Trophoblast cell (in vitro differentiated cells and primary cell): ENCODE data around the gene TAPT1.

Experiments
- DNase-seq, 2 donors: peaks; one replicate each; pipeline ENCODE4 v3.0.0-alpha.2; 2016
- H2AFZ ChIP-seq: 2 replicates; pipeline ENCODE4 v1.6.1; 2013; ENCODE audit warnings: low read length, moderate library complexity, mild to moderate bottlenecking; ENCODE audit not compliant: insufficient read depth, poor library complexity
- H2AK5ac ChIP-seq: 2 replicates; pipeline ENCODE4 v1.6.1; 2013; ENCODE audit warnings: mild to moderate bottlenecking, low read length
- H2BK120ac ChIP-seq: 2 replicates; pipeline ENCODE4 v1.6.1; 2013; ENCODE audit warnings: low read length, mild to moderate bottlenecking, moderate library complexity; ENCODE audit not compliant: insufficient read depth, poor library complexity
- H2BK12ac ChIP-seq: 2 replicates; pipeline ENCODE4 v1.6.1; 2013; ENCODE audit warnings: mild to moderate bottlenecking, low read length, moderate library complexity
- H2BK5ac ChIP-seq: 2 replicates; pipeline ENCODE4 v1.6.1; 2013; ENCODE audit warnings: low read length, low read depth, moderate library complexity, mild to moderate bottlenecking; ENCODE audit not compliant: poor library complexity
- H3K14ac ChIP-seq: 2 replicates; pipeline ENCODE4 v1.6.1; 2013; ENCODE audit warnings: mild to moderate bottlenecking, low read length
- H3K18ac ChIP-seq: 2 replicates; pipeline ENCODE4 v1.6.1; 2013; ENCODE audit warnings: mild to moderate bottlenecking, low read length
- H3K23ac ChIP-seq: 2 replicates; pipeline ENCODE4 v1.6.1; 2013; ENCODE audit warnings: low read length
- H3K27ac ChIP-seq: 2 replicates; pipeline ENCODE4 v1.5.1; 2013; ENCODE audit warnings: low read depth, mild to moderate bottlenecking, inconsistent platforms, low read length, moderate library complexity
- H3K27me3 ChIP-seq: 2 replicates; pipeline ENCODE4 v1.6.1; 2013; ENCODE audit warnings: inconsistent platforms, mild to moderate bottlenecking, low read length, moderate library complexity; ENCODE audit not compliant: insufficient read depth
- H3K36me3 ChIP-seq, 2 experiments: 1 replicate in 1 of 2; 2 replicates in 1 of 2; pipeline ENCODE4 v1.6.1; 2013; ENCODE audit warnings: low read length in 2 of 2, mild to moderate bottlenecking in 2 of 2, moderate library complexity in 1 of 2; ENCODE audit not compliant: insufficient read depth in 2 of 2, control insufficient read depth in 1 of 2
- H3K4ac ChIP-seq: 2 replicates; pipeline ENCODE4 v1.6.1; 2013; ENCODE audit warnings: low read depth, mild to moderate bottlenecking, low read length, moderate library complexity
- H3K4me1 ChIP-seq, 2 experiments: 1 replicate in 1 of 2; 2 replicates in 1 of 2; pipeline ENCODE4 v1.6.1; 2013; ENCODE audit warnings: low read length in 2 of 2, mild to moderate bottlenecking in 2 of 2, moderate library complexity in 1 of 2; ENCODE audit not compliant: insufficient read depth in 2 of 2, control insufficient read depth in 1 of 2
- H3K4me2 ChIP-seq: 2 replicates; pipeline ENCODE4 v1.6.1; 2013; ENCODE audit warnings: inconsistent platforms, mild to moderate bottlenecking, low read length, moderate library complexity
- H3K4me3 ChIP-seq: 2 replicates; pipeline ENCODE4 v1.5.1; 2013; ENCODE audit warnings: mild to moderate bottlenecking, low read depth, low read length, inconsistent platforms
- H3K79me1 ChIP-seq: one replicate; pipeline ENCODE4 v1.6.1; 2013; ENCODE audit warnings: low read length
- H3K79me2 ChIP-seq: 2 replicates; pipeline ENCODE4 v1.6.1; 2013; ENCODE audit warnings: low read length, mild to moderate bottlenecking; ENCODE audit not compliant: control insufficient read depth, insufficient read depth, poor library complexity
- H3K9ac ChIP-seq: 2 replicates; pipeline ENCODE4 v1.6.1; 2013; ENCODE audit warnings: mild to moderate bottlenecking, low read length
- H3K9me3 ChIP-seq: 2 replicates; pipeline ENCODE4 v1.6.1; 2013; ENCODE audit warnings: low read depth, mild to moderate bottlenecking, control low read depth, inconsistent platforms, low read length; ENCODE audit not compliant: insufficient read depth
- H4K12ac ChIP-seq: 2 replicates; pipeline ENCODE4 v1.6.1; 2013; ENCODE audit warnings: low read depth, mild to moderate bottlenecking, low read length, moderate library complexity
- H4K8ac ChIP-seq: 2 replicates; pipeline ENCODE4 v1.6.1; 2013; ENCODE audit warnings: low read depth, mild to moderate bottlenecking, low read length, moderate library complexity
- H4K91ac ChIP-seq: one replicate; pipeline ENCODE4 v1.6.1; 2013; ENCODE audit warnings: low read depth, mild to moderate bottlenecking, low read length, moderate library complexity
- WGBS: extraction: QIAGEN DNeasy Blood & Tissue Kit; methylation state at CpG from one replicate; pipeline ENCODE4 v1.1.7; 2013; ENCODE audit warnings: missing lambda C conversion rate; ENCODE audit not compliant: insufficient read length, insufficient coverage; ENCODE audit errors: extremely low coverage; 5-methylcytosine and 5-hydroxymethylcytosine counted together

The TAPT1 gene

DNA sequence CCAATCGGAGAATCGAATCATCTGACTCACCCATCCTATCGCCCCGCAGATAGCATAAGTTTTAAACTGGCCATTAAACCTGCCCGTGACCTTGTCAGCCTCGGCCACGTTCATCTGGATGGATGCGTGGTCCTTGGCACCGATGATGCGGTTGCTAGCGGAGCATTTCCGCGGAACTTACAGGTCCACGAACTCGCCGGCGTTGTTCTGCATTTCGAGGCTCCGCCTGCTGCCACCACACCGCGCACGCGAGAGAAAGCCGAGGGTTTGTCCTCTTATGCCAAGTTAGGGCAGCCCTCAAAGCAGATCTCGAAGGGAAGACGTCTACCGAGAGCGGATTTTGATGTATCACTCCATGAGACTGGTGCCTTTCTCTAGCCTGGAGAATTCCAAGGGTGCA is 30.1 kb upstream of the TAPT1 start:
- Histone ChIP-seq H3K27ac (no peak overlapping the region), H3K23ac (no peak overlapping the region), H3K9me3 (no peaks in the 10 kb centered on the region), H4K91ac (no peak overlapping the region), H2BK12ac (no peak overlapping the region), H4K12ac (no peak overlapping the region), H3K4ac (no peak overlapping the region), H3K79me1 (no peaks in the 10 kb centered on the region), H3K9ac (no peak overlapping the region), H2BK120ac (no peak overlapping the region), H3K4me3 (no peak overlapping the region), H3K36me3 (no peaks in the 10 kb centered on the region), H3K18ac (no peak overlapping the region), H3K27me3 (no peaks in the 10 kb centered on the region), H3K4me2 (no peak overlapping the region), H3K79me2 (no peaks in the 10 kb centered on the region), H2AK5ac (no peak overlapping the region), H3K14ac (no peak overlapping the region), H2AFZ (no peak overlapping the region), H3K4me1 (no peaks in the 10 kb centered on the region), H4K8ac (no peak overlapping the region), H2BK5ac (no peak overlapping the region)
- WGBS = no CpG with 5 or more reads among the region's 28 CpGs
- DNase-seq = no peak

DNA sequence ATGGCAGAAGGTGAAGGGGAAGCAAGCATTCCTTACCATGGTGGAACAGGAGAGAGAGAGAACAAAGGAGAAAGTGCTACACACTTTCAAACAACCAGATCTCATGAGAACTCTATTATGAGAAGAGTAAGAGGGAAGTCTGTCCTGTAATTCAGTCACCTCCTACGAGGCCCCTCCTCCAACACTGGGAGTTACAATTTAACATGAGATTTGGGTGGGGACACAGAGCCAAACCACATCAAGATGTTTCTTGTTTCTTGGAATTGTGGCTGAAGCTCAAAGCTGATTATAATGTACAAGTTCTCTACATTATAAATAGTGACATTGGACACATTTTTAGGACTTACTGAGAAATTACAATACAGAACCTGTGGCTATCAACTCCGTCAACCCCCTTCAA is 29.5 kb upstream of the TAPT1 start:
- Histone ChIP-seq H2BK12ac (no peak overlapping the region), H4K91ac (no peak overlapping the region), H3K9ac (no peak overlapping the region), H2BK5ac (no peak overlapping the region), H4K8ac (no peak overlapping the region), H3K9me3 (no peaks in the 10 kb centered on the region), H3K4me1 (peaks cover 0 to 3% of the 10 kb centered on the region in 2 experiments), H2AFZ (no peak overlapping the region), H3K79me1 (no peaks in the 10 kb centered on the region), H4K12ac (no peak overlapping the region), H3K4me3 (no peak overlapping the region), H3K18ac (no peak overlapping the region), H3K14ac (no peak overlapping the region), H3K27me3 (no peaks in the 10 kb centered on the region), H3K79me2 (no peaks in the 10 kb centered on the region), H3K36me3 (no peaks in the 10 kb centered on the region), H3K27ac (no peak overlapping the region), H3K4ac (no peak overlapping the region), H3K23ac (no peak overlapping the region), H2BK120ac (no peak overlapping the region), H2AK5ac (no peak overlapping the region), H3K4me2 (no peak overlapping the region)
- no peak for DNase-seq
- WGBS = no CpG with 5 or more reads among the region's 2 CpGs

DNA sequence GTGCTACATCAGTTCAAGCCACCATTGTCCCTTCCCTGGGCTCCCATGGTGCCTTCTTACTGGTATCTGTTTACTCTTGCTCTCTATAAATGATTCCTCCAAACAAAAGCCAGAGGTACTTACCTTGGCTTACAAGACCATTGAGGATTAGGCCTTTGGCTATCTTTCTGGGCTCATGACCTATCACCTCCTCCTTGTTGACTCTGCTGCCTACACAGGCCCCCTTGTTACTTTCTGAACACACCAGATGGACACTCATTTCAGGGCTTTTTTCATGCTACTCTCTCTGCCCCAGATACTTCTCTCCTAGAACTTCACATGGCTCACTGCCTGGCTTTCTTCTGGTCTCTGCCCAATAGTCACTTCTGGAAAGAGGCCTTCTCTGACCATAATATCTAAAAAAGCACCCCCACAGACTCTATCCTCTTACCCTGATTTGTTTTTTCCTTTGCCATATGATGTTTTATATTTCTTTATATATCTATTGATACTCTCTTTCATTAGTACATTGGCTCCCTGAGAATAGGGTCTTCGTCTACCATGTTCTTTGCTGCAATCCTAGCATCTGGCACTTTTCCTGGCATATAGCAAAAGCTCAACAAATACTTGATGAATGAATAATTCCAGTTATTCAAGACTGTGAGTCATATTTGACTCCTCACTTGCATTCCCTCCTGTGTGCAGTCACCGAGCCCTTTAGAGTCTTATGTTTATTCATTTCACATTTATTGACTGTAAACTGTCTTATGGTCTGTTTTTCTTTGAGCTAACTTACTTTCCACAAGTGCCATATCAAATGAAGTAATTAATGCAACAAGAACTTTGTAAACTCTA is 27.1 kb upstream of the TAPT1 start:
- peaks cover 0 to 4% of the 10 kb centered on the region in 2 experiments for H3K4me1 ChIP-seq
- no peaks in the 10 kb centered on the region for H3K9me3 ChIP-seq
- no peak overlapping the region for H3K4me3 ChIP-seq
- H4K91ac ChIP-seq = no peak overlapping the region
- no peak overlapping the region for H2BK5ac ChIP-seq
- H3K27me3 ChIP-seq = no peaks in the 10 kb centered on the region
- H3K79me2 ChIP-seq = no peaks in the 10 kb centered on the region
- no peak overlapping the region for H2AK5ac ChIP-seq
- H3K79me1 ChIP-seq = no peaks in the 10 kb centered on the region
- no peak overlapping the region for H3K18ac ChIP-seq
- H3K9ac ChIP-seq = no peak overlapping the region
- H2BK120ac ChIP-seq = no peak overlapping the region
- H3K36me3 ChIP-seq = no peaks in the 10 kb centered on the region
- H2BK12ac ChIP-seq = no peak overlapping the region
- H2AFZ ChIP-seq = no peak overlapping the region
- no CpG with 5 or more reads among the region's 2 CpGs for WGBS
- H3K27ac ChIP-seq = no peak overlapping the region
- no peak overlapping the region for H4K8ac ChIP-seq
- no peak overlapping the region for H3K4ac ChIP-seq
- no peak overlapping the region for H3K14ac ChIP-seq
- no peak for DNase-seq
- no peak overlapping the region for H3K23ac ChIP-seq
- H4K12ac ChIP-seq = no peak overlapping the region
- no peak overlapping the region for H3K4me2 ChIP-seq

DNA sequence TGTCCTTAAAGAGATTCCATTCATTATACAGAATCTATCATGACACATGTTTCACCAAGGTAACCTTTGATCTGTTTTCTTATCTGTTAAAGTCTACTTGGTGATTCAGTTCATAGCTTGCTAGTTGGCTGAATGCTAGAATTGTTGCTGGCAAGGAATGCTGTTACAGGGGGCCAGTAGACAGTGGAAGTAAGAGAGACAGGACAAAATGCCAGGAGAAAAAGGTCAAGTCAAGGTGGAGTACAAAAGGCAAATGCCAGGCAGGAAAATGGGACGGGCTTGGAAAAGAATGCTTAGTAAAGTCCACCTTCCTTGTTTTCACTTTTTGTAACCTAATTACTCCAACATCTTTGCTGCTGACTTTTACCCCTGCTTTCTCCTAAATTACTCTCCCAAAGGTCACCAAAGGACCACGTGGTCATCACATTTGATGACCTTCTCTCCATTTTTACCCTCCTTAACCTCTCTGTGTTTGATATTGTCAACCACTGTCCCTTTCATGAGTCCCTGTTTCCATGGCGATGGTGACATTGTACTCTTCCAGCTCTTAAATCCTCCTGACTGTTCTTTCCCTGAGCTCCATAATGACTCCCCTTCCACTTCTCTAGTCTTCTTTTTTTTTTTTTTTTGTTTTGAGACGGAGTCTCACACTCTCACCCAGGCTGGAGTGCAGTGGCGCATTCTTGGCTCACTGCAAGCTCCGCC is 24.5 kb upstream of the TAPT1 start:
- Histone ChIP-seq H2BK12ac (no peak overlapping the region), H2AFZ (no peak overlapping the region), H3K23ac (no peak overlapping the region), H3K9ac (no peak overlapping the region), H2BK5ac (no peak overlapping the region), H3K27me3 (no peaks in the 10 kb centered on the region), H4K12ac (no peak overlapping the region), H3K4me1 (peaks cover 0 to 4% of the 10 kb centered on the region in 2 experiments), H3K79me1 (no peaks in the 10 kb centered on the region), H3K18ac (no peak overlapping the region), H3K4ac (no peak overlapping the region), H3K79me2 (no peaks in the 10 kb centered on the region), H3K14ac (no peak overlapping the region), H4K8ac (no peak overlapping the region), H3K36me3 (no peaks in the 10 kb centered on the region), H3K4me2 (no peak overlapping the region), H3K9me3 (no peaks in the 10 kb centered on the region), H3K4me3 (no peak overlapping the region), H4K91ac (no peak overlapping the region), H2BK120ac (no peak overlapping the region), H2AK5ac (no peak overlapping the region), H3K27ac (no peak overlapping the region)
- no CpG with 5 or more reads among the region's 6 CpGs for WGBS
- DNase-seq = peak; percentile 66 to 91
